SK-N-MC (cell line): ENCODE measurements around the gene FMO2.

Source experiments
- DNase-seq: peaks from one replicate; pipeline ENCODE4 v3.0.0-alpha.2; 2011; ENCODE audit warnings: low read depth, low spot score
- H3K27ac ChIP-seq: fragments of 200-600 bp; sonication (generic); 2 replicates; pipeline ENCODE4 v1.5.1; 2016; ENCODE audit warnings: mixed run types
- H3K36me3 ChIP-seq: fragments of 200-600 bp; sonication (generic); 2 replicates; pipeline ENCODE4 v1.6.1; 2017; ENCODE audit warnings: antibody characterized with exemption, low read length, mixed read lengths; ENCODE audit not compliant: insufficient read depth
- H3K4me3 ChIP-seq: fragments of 200-600 bp; sonication (generic); 2 replicates; pipeline ENCODE4 v1.5.1; 2016
- H3K9ac ChIP-seq: fragments of 200-600 bp; sonication (generic); 2 replicates; pipeline ENCODE4 v1.8.0; 2017; ENCODE audit warnings: mixed run types, mixed read lengths; ENCODE audit not compliant: insufficient read length
- H3K9me3 ChIP-seq: fragments of 200-600 bp; sonication (generic); 2 replicates; pipeline ENCODE4 v1.6.1; 2017; ENCODE audit warnings: low read depth, mild to moderate bottlenecking, antibody characterized with exemption, low read length, moderate library complexity, mixed read lengths
- EZH2 ChIP-seq: fragments of 200-600 bp; sonication (generic); IDR thresholded peaks from one replicate; pipeline ENCODE4 v1.6.1; 2017; ENCODE audit warnings: antibody characterized with exemption
- FOXP2 ChIP-seq: optimal IDR thresholded peaks from 2 replicates; pipeline ENCODE3; 2011; ENCODE audit warnings: mild to moderate bottlenecking, moderate library complexity; ENCODE audit not compliant: insufficient read depth; ENCODE audit errors: extremely low read length, control extremely low read depth
- POLR2AphosphoS5 ChIP-seq: IDR thresholded peaks from 2 replicates; pipeline ENCODE4 v1.6.1; 2012; ENCODE audit warnings: mild to moderate bottlenecking, low read depth, low read length, borderline replicate concordance

FMO2 gene

DNA sequence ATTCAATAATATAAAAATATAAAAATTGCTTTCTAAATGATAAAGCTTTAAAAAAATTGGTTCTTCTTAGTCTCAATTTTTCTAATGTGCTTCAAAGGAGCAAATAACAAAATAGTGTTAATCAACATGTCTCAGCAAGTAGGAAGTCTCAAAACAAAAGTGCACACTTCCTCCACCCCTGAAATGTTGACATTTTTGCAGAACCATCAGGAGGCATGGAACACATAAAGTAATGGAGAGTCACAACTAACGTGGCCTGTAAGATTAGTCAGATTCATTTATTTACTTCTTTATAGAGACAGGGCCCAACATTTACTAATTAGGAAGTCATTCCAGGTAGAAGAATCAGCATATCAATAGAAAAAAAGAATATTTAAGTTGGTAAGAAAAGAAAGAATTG is 34.9 kb upstream of the FMO2 start:
- no peaks in the 10 kb centered on the region for H3K9me3 ChIP-seq
- H3K4me3 ChIP-seq, result no peak overlapping the region
- TF ChIP-seq POLR2AphosphoS5, result no peak
- no peak for DNase-seq
- no peak overlapping the region for H3K27ac ChIP-seq
- H3K9ac ChIP-seq, result no peak overlapping the region
- H3K36me3 ChIP-seq, result no peaks in the 10 kb centered on the region

DNA sequence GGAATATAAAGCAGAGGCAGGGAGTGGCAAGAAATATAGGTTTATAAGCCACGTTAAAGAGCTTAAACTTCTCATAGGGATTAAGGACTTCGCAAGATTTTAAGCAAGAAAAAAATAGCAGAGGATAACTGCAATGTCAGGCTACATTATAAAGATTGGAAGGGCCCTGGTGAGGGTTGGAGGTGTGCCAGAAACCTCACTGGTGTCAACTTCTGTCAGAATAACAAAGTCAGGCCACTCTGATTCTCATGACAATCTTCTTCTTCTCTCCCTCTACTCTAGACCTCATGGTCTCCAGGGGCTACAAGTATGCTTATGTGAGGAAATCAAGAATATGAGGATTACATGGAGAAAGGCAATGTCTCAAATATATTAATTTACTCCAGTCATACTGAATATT is 32.6 kb upstream of the FMO2 start:
- Histone ChIP-seq H3K4me3 (no peak overlapping the region), H3K27ac (no peak overlapping the region), H3K9ac (no peak overlapping the region), H3K36me3 (no peaks in the 10 kb centered on the region), H3K9me3 (no peaks in the 10 kb centered on the region)
- TF ChIP-seq FOXP2, result no peak
- no peak for TF ChIP-seq EZH2
- no peak for TF ChIP-seq POLR2AphosphoS5
- no peak for DNase-seq

DNA sequence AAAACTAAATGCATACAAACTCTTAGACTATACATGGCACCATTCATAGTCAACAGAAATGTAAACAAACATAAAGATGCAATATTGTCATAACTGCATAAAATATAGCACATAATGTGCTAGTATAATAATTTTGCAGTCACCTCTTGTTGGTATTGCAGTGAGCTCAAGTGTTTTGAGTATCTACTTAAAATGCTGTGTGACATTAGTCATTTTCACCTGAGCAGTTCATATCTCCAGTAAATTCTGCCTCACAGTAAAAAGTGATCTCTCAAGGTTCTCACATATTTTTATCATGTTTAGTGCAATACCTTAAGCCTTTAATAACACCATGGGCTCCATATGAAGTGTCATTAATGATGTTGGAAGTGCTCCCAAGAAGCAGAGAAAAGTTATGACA is 29.6 kb upstream of the FMO2 start:
- Histone ChIP-seq H3K9ac (no peak overlapping the region), H3K36me3 (no peaks in the 10 kb centered on the region), H3K27ac (no peak overlapping the region), H3K9me3 (no peaks in the 10 kb centered on the region), H3K4me3 (no peak overlapping the region)
- TF ChIP-seq FOXP2 (no peak), POLR2AphosphoS5 (no peak), EZH2 (no peak)
- DNase-seq, result no peak

GRCh38 chr1:171158096-171158495 is 27.0 kb upstream of the FMO2 start:
- no peak for DNase-seq
- no peaks in the 10 kb centered on the region for H3K36me3 ChIP-seq
- no peak overlapping the region for H3K27ac ChIP-seq
- no peak overlapping the region for H3K4me3 ChIP-seq
- TF ChIP-seq EZH2 (no peak), FOXP2 (no peak), POLR2AphosphoS5 (no peak)
- no peaks in the 10 kb centered on the region for H3K9me3 ChIP-seq
- H3K9ac ChIP-seq, result no peak overlapping the region

GRCh38 chr1:171158551-171158950 is 26.5 kb upstream of the FMO2 start:
- no peak for DNase-seq
- Histone ChIP-seq H3K4me3 (no peak overlapping the region), H3K9me3 (no peaks in the 10 kb centered on the region), H3K9ac (no peak overlapping the region), H3K36me3 (no peaks in the 10 kb centered on the region), H3K27ac (no peak overlapping the region)
- TF ChIP-seq EZH2, result no peak
- no peak for TF ChIP-seq FOXP2
- TF ChIP-seq POLR2AphosphoS5, result no peak

DNA sequence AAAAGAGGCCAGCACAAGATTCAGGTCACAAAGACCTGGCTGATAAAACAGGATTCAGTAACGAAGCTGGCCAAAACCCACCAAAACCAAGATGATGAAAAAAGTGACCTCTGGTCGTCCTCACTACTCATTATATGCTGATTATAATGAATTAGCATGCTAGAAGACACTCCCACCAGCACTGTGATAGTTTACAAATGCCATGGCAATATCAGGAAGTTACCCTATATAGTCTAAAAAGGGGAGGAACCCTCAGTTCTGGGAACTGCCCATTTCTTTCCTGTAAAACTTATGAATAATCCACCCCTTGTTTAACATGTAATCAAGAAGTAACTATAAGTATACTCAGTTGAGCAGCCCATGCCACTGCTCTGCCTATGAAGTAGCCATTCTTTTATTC is 26.0 kb upstream of the FMO2 start:
- no peak for DNase-seq
- no peaks in the 10 kb centered on the region for H3K9me3 ChIP-seq
- H3K4me3 ChIP-seq, result no peak overlapping the region
- no peak overlapping the region for H3K9ac ChIP-seq
- TF ChIP-seq FOXP2, result no peak
- no peak for TF ChIP-seq POLR2AphosphoS5
- no peak for TF ChIP-seq EZH2
- no peak overlapping the region for H3K27ac ChIP-seq
- H3K36me3 ChIP-seq, result no peaks in the 10 kb centered on the region

GRCh38 chr1:171160211-171160610 is 24.9 kb upstream of the FMO2 start:
- Histone ChIP-seq H3K4me3 (no peak overlapping the region), H3K36me3 (no peaks in the 10 kb centered on the region), H3K9ac (no peak overlapping the region), H3K27ac (0 out of 2 replicates have a peak overlapping the region, but pooled peaks have one; percentile 80), H3K9me3 (no peaks in the 10 kb centered on the region)
- TF ChIP-seq POLR2AphosphoS5 (no peak), EZH2 (no peak), FOXP2 (no peak)
- no peak for DNase-seq

DNA sequence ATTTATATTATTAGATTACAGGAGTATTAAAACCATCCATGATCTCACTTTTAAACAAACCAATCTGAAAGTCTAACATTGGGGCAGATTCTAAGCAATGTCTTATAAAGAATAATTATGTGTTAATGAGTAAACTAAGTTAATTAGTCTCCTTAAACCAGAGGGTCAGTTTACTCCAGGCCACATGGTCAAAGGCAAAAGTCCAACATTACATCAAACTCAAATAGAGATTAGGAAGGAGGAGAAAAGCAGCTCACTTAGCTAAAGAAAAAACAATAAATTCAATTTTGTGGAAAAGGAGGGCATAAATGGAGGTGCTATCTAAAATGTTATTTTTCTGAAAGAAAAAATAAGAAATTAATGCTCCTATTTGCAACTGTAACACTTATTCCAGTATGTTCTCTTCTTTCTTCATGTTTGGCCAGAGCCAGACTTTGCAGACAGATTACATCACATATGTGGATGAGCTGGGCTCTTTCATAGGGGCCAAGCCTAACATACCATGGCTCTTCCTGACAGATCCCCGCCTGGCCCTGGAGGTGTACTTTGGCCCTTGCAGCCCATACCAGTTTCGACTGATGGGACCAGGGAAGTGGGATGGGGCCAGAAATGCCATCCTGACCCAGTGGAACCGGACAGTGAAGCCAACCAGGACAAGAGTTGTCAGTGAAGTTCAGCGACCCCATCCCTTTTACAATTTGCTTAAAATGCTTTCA is 24.3 kb upstream of the FMO2 start:
- H3K36me3 ChIP-seq, result no peaks in the 10 kb centered on the region
- 0 out of 2 replicates have a peak overlapping the region, but pooled peaks have one; percentile 2 for H3K4me3 ChIP-seq
- no peaks in the 10 kb centered on the region for H3K9me3 ChIP-seq
- no peak overlapping the region for H3K9ac ChIP-seq
- no peak for TF ChIP-seq POLR2AphosphoS5
- no peak for TF ChIP-seq EZH2
- no peak for TF ChIP-seq FOXP2
- peak overlapping the region; percentile 80 for H3K27ac ChIP-seq
- DNase-seq, result no peak

DNA sequence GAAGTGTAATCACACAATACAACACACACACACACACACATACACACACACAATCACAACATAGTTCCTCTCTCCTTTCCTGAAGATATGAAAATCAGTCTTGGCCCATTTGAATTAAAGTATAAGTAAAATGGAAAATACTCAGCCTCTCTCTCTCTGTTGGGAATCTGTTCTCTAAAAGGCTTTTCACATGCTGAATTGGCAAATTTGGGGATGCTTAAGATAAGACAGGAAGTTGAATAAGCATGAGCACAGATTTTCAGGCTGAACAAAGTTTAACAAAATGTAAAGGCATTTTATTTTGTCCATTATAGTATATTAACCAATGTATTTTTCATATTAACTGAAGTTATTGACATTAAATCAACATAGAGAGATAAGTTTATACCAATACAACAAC is 23.7 kb upstream of the FMO2 start:
- H3K27ac ChIP-seq, result peak overlapping the region; percentile 80
- H3K9ac ChIP-seq, result no peak overlapping the region
- H3K4me3 ChIP-seq, result 0 out of 2 replicates have a peak overlapping the region, but pooled peaks have one; percentile 2
- H3K36me3 ChIP-seq, result no peaks in the 10 kb centered on the region
- H3K9me3 ChIP-seq, result no peaks in the 10 kb centered on the region
- DNase-seq, result no peak
- no peak for TF ChIP-seq POLR2AphosphoS5
- TF ChIP-seq FOXP2, result no peak
- TF ChIP-seq EZH2, result no peak
